GM19099 (cell line): ENCODE measurements around the gene RNF121.

ENCODE experiments used
- POLR2A ChIP-seq: IDR thresholded peaks from 3 replicates; pipeline ENCODE4 v1.6.1; 2011; ENCODE audit warnings: low read depth; ENCODE audit not compliant: insufficient read length; ENCODE audit errors: extremely low read depth

RNF121 gene

GRCh38 chr11:71928737-71929443 is at the start of gene RNF121:
TSS of gene RNF121 (plus strand) at chr11:71929046. CDS start at chr11:71929062, 16 bp downstream.
- TF ChIP-seq POLR2A: peak; percentile 84

GRCh38 chr11:71895961-71896360 is 32.9 kb upstream of the RNF121 start:
- no peak for TF ChIP-seq POLR2A

GRCh38 chr11:71908218-71908617 is 20.6 kb upstream of the RNF121 start:
- no peak for TF ChIP-seq POLR2A

- no peak for TF ChIP-seq POLR2A
Observed at GRCh38 chr11:71913756-71914526, 14.9 kb upstream of the RNF121 start.

GRCh38 chr11:71914617-71915189 is 14.1 kb upstream of the RNF121 start:
- no peak for TF ChIP-seq POLR2A

- no peak for TF ChIP-seq POLR2A
Observed at GRCh38 chr11:71917646-71918140, 11.2 kb upstream of the RNF121 start.

GRCh38 chr11:71927820-71928736 is 768 bp upstream of the RNF121 start, which contains the start of gene XNDC1N:
TSS of gene XNDC1N (minus strand) at chr11:71928594. CDS start at chr11:71923353, 5,241 bp downstream.
- TF ChIP-seq POLR2A: peak; percentile 65

- TF ChIP-seq POLR2A: no peak
Observed at GRCh38 chr11:71929491-71929890, 645 bp downstream of the RNF121 start.

- TF ChIP-seq POLR2A: no peak
Observed at GRCh38 chr11:71930556-71931244, 1.9 kb downstream of the RNF121 start.

- no peak for TF ChIP-seq POLR2A
Observed at GRCh38 chr11:71931245-71931602, 2.4 kb downstream of the RNF121 start.

- no peak for TF ChIP-seq POLR2A
Observed at GRCh38 chr11:71933141-71933933, 4.5 kb downstream of the RNF121 start.

- TF ChIP-seq POLR2A: no peak
Observed at GRCh38 chr11:71934213-71934612, 5.4 kb downstream of the RNF121 start.

GRCh38 chr11:71935338-71935925 is 6.6 kb downstream of the RNF121 start:
- TF ChIP-seq POLR2A: no peak

- no peak for TF ChIP-seq POLR2A
Observed at GRCh38 chr11:71936825-71937224, 8.0 kb downstream of the RNF121 start.
